K562 (cell line): ENCODE measurements around the gene ATP2B1. TPM values are rescaled to one million over a fixed set of nuclear protein-coding genes. Genes with fewer than 3 reads are reported as not detected.

Experiments
- ATAC-seq: fragments of 200-7000 bp; cut with Tn5 transposase; 3 replicates; pipeline ENCODE4 v1.9.1; 2020; ENCODE audit warnings: moderate library complexity
- BruUV-seq: library from RNA; stranded (reverse); fragments of 400-500 nt; replicated peaks from 2 replicates; lab custom pipeline; 2021; lab: Mats Ljungman, UMichigan
- CTCF ChIA-PET: fragments of 300-600 bp; formaldehyde crosslinking; extraction: SDS; loops from one replicate; lab custom pipeline; 2021; ENCODE audit warnings: low intra/inter-chr PET ratio; lab: Yijun Ruan, JAX
- POLR2A ChIA-PET: fragments of 300-600, 350-650 bp; sonication (Branson Sonifier 250); formaldehyde crosslinking; extraction: SDS; loops from one replicate; lab custom pipeline; 2021; ENCODE audit warnings: antibody characterized with exemption, inconsistent platforms; lab: Yijun Ruan, JAX
- DNase-seq, 4 experiments: peaks; one replicate each; pipeline versions ENCODE4 v3.0.0 to v3.0.0-alpha.2; 2011 to 2018; ENCODE audit warnings: low spot score in 3 of 4, mixed read lengths in 3 of 4; ENCODE audit errors: extremely low read depth in 1 of 4
- FAIRE-seq: peaks from 2 replicates; lab custom pipeline; 2011; peaks lifted over from hg19 to GRCh38; lab: Jason Lieb, UNC
- H2AFZ ChIP-seq: 2 replicates; pipeline ENCODE4 v1.6.0; 2011; ENCODE audit warnings: low read depth, low read length, control low read depth, inconsistent platforms
- H3K27ac ChIP-seq: fragments of 200-600 bp; 3 replicates; pipeline ENCODE4 v1.8.0; 2011; ENCODE audit warnings: low read depth, mild to moderate bottlenecking, control low read depth, inconsistent platforms, low read length, moderate library complexity, mixed read lengths; ENCODE audit errors: extremely low read depth
- H3K27me3 ChIP-seq, 2 experiments: fragments of 300-600 bp in 1 of 2; 2 replicates in 1 of 2; 3 replicates in 1 of 2; pipeline versions ENCODE4 v1.6.0 to v1.8.0; 2011; ENCODE audit warnings: inconsistent platforms in 2 of 2, low read length in 2 of 2, mild to moderate bottlenecking in 1 of 2, mixed read lengths in 1 of 2, moderate library complexity in 1 of 2; ENCODE audit not compliant: control insufficient read depth in 2 of 2, insufficient read depth in 2 of 2
- H3K36me3 ChIP-seq: fragments of 300-600 bp; 3 replicates; pipeline ENCODE4 v1.8.0; 2011; ENCODE audit warnings: mild to moderate bottlenecking, low read length, inconsistent platforms; ENCODE audit not compliant: control insufficient read depth, insufficient read depth
- H3K4me1 ChIP-seq, 2 experiments: fragments of 200-600 bp in 1 of 2; replicated peaks in 1 of 2; 2 replicates in 1 of 2; 3 replicates in 1 of 2; pipeline versions ENCODE4 v1.5.1 to v1.8.0; 2011; ENCODE audit warnings: inconsistent platforms in 2 of 2, low read length in 2 of 2, mild to moderate bottlenecking in 1 of 2, mixed read lengths in 1 of 2, moderate library complexity in 1 of 2; ENCODE audit not compliant: control insufficient read depth in 2 of 2, insufficient read depth in 2 of 2
- H3K4me2 ChIP-seq: 2 replicates; pipeline ENCODE4 v1.6.1; 2011; ENCODE audit warnings: low read length, control low read depth, inconsistent platforms, mixed read lengths; ENCODE audit not compliant: insufficient read depth
- H3K4me3 ChIP-seq: fragments of 200-600 bp; sonication (generic), shearing (Covaris generic); 2 replicates; pipeline ENCODE4 v1.5.1; 2016; ENCODE audit warnings: control low read depth, inconsistent platforms
- H3K79me2 ChIP-seq: fragments of 200-600 bp; 3 replicates; pipeline ENCODE4 v1.8.0; 2011; ENCODE audit warnings: low read length, inconsistent platforms; ENCODE audit not compliant: control insufficient read depth, insufficient read depth
- H3K9ac ChIP-seq, 2 experiments: 2 replicates each; pipeline versions ENCODE4 v1.6.0 to v1.6.1; 2011; ENCODE audit warnings: low read depth in 2 of 2, low read length in 2 of 2, control low read depth in 1 of 2, inconsistent platforms in 1 of 2, mild to moderate bottlenecking in 1 of 2, mixed read lengths in 1 of 2; ENCODE audit not compliant: insufficient read depth in 1 of 2
- H3K9me1 ChIP-seq: one replicate; pipeline ENCODE4 v1.6.0; 2011; ENCODE audit warnings: inconsistent platforms, mild to moderate bottlenecking, low read length, moderate library complexity; ENCODE audit not compliant: control insufficient read depth, insufficient read depth
- H3K9me3 ChIP-seq: replicated peaks from 2 replicates; pipeline ENCODE4 v1.5.1; 2011; ENCODE audit warnings: low read depth, low read length, inconsistent platforms; ENCODE audit not compliant: control insufficient read depth, insufficient read depth
- H4K20me1 ChIP-seq: replicated peaks from 2 replicates; pipeline ENCODE4 v1.6.1; 2011; ENCODE audit warnings: low read length, inconsistent platforms, mixed read lengths; ENCODE audit not compliant: control insufficient read depth, insufficient read depth
- BRD4 ChIP-seq: fragments of 200-600 bp; sonication (generic); IDR thresholded peaks from 2 replicates; pipeline ENCODE4 v1.6.1; 2017; ENCODE audit warnings: inconsistent platforms
- CBFA2T3 ChIP-seq: fragments of 450-650 bp; IDR thresholded peaks from 2 replicates; pipeline ENCODE4 v1.6.1; 2017
- FOXJ2 ChIP-seq: fragments of 200-800 bp; sonication (Bioruptor generic); IDR thresholded peaks from 2 replicates; pipeline ENCODE4 v1.6.1; 2016; ENCODE audit warnings: missing genetic modification characterization, missing compliant biosample characterization
- MAZ ChIP-seq, 2 experiments: fragments of 450-650 bp in 1 of 2; sonication (generic) in 1 of 2; formaldehyde crosslinking; IDR thresholded peaks in 1 of 2; conservative IDR thresholded peaks in 1 of 2; 2 replicates each; pipeline versions ENCODE4 v1.4.0 to v1.5.0; 2020; ENCODE audit warnings: mild to moderate bottlenecking in 1 of 2, missing genetic modification reagents in 1 of 2
- MCM5 ChIP-seq: fragments of 450-650 bp; IDR thresholded peaks from 2 replicates; pipeline ENCODE4 v1.6.1; 2016; ENCODE audit warnings: low read depth
- MTA1 ChIP-seq: fragments of 450-650 bp; IDR thresholded peaks from 2 replicates; pipeline ENCODE4 v1.6.1; 2017; ENCODE audit warnings: borderline replicate concordance
- NRF1 ChIP-seq, 2 experiments: fragments of 450-650 bp; IDR thresholded peaks in 1 of 2; conservative IDR thresholded peaks in 1 of 2; 2 replicates each; pipeline ENCODE4 v1.6.1; 2014; ENCODE audit warnings: mild to moderate bottlenecking in 2 of 2
- POLR2H ChIP-seq: IDR thresholded peaks from 2 replicates; pipeline ENCODE4 v1.6.1; 2016; ENCODE audit warnings: missing genetic modification characterization, low read depth, mild to moderate bottlenecking, control low read depth, missing compliant biosample characterization, moderate library complexity
- ZBTB34 ChIP-seq: fragments of 250-450 bp; sonication (Bioruptor Pico); IDR thresholded peaks from 2 replicates; pipeline ENCODE4 v1.8.0; 2021; ENCODE audit warnings: mild to moderate bottlenecking, moderate library complexity
- ZBTB49 ChIP-seq: sonication (generic); formaldehyde crosslinking; IDR thresholded peaks from 2 replicates; pipeline ENCODE4 v1.8.0; 2022; ENCODE audit warnings: missing genetic modification reagents, mild to moderate bottlenecking, borderline replicate concordance
- ZNF398 ChIP-seq: fragments of 250-450 bp; sonication (Bioruptor Pico); IDR thresholded peaks from 2 replicates; pipeline ENCODE4 v1.8.0; 2021; ENCODE audit warnings: moderate library complexity, mild to moderate bottlenecking, inconsistent platforms
- WGBS: fragments of 100-300 bp; shearing (Covaris generic); methylation state at CpG from one replicate; pipeline ENCODE4 v1.1.6; 2016; ENCODE audit warnings: low coverage, mixed read lengths; ENCODE audit not compliant: insufficient coverage; ENCODE audit errors: missing lambda C conversion rate; 5-methylcytosine and 5-hydroxymethylcytosine counted together
- in situ Hi-C: fragments of 300-500 bp; cut with MboI; formaldehyde crosslinking; loops from 4 replicates; pipeline ENCODE4 v1.15.0; 2018; ENCODE audit warnings: inconsistent platforms, mixed read lengths
- intact Hi-C: fragments of 100-400 bp; cut with micrococcal nuclease; formaldehyde crosslinking; loops from 2 replicates; pipeline ENCODE4 v1.14.2; 2022
- polyA plus RNA-seq, 8 experiments: library from polyadenylated mRNA; depleted of rRNA in 4 of 8; stranded (reverse) in 5 of 8; unstranded in 3 of 8; fragments of >200 nt; fragmentation: Nextera tagmentation in 2 of 8; fragmentation: Illumina TruSeq in 1 of 8; extraction: Ambion mirVana in 2 of 8; extraction: Trizol in 1 of 8; gene quantifications; 2 replicates each; pipeline versions ENCODE4 v1.2.1 to v1.2.3, GENCODE V29; 2011 to 2014; ENCODE audit warnings: inconsistent platforms in 1 of 8, missing spikeins in 1 of 8
- total RNA-seq, 7 experiments: library from RNA; depleted of rRNA in 6 of 7; stranded (reverse); fragments of >200 nt in 6 of 7; fragmentation: Illumina TruSeq in 2 of 7; extraction: Trizol in 2 of 7; gene quantifications; 2 replicates each; pipeline versions ENCODE4 v1.2.1 to v1.2.3, GENCODE V29; 2011 to 2021; ENCODE audit warnings: low replicate concordance in 1 of 7
- TF ChIP-seq, protein P1 (sequence below): sonication (generic); formaldehyde crosslinking; IDR thresholded peaks from 2 replicates; pipeline ENCODE4 v1.8.0; 2022; ENCODE audit warnings: missing genetic modification reagents, mild to moderate bottlenecking, borderline replicate concordance

Gene ATP2B1
- total and polyA plus RNA-seq, 9 of the 15 experiments (the other 6 are each of a cell fraction or from before 2014, with no cell fraction given) = 8.6 to 39.0 (median 27.8) TPM

- in situ Hi-C loops (no loop called here), intact Hi-C loops (loop anchor here (10.0 kb wide), 1 partner anchor 220 kb away; no protein-coding TSS in a partner anchor)
- Histone ChIP-seq H3K4me3 (no peak overlapping the region), H3K9me1 (no peaks in the 10 kb centered on the region), H3K27me3 (no peaks in the 10 kb centered on the region), H3K79me2 (peaks cover 100% of the 10 kb centered on the region), H3K27ac (no peak overlapping the region), H3K9me3 (no peaks in the 10 kb centered on the region), H2AFZ (no peak overlapping the region), H3K4me1 (peaks cover 0 to 21% of the 10 kb centered on the region in 2 experiments; a peak in 3 of 5 replicates), H4K20me1 (0 out of 2 replicates have a peak, but pooled peaks cover 5% of the 10 kb centered on the region), H3K4me2 (no peak overlapping the region), H3K36me3 (no peaks in the 10 kb centered on the region), H3K9ac (no peak overlapping the region)
- ATAC-seq = peak; percentile 34
- no peak for TF ChIP-seq ZBTB34
- TF ChIP-seq, protein P1, sequence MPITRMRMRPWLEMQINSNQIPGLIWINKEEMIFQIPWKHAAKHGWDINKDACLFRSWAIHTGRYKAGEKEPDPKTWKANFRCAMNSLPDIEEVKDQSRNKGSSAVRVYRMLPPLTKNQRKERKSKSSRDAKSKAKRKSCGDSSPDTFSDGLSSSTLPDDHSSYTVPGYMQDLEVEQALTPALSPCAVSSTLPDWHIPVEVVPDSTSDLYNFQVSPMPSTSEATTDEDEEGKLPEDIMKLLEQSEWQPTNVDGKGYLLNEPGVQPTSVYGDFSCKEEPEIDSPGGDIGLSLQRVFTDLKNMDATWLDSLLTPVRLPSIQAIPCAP (CRISPR knock-in tag) = no peak
- no peak for TF ChIP-seq NRF1 (conservative IDR thresholded peaks at IDR 0.05 in 1 of 2, IDR thresholded peaks at IDR 0.05 in 1 of 2)
- TF ChIP-seq POLR2H (tag) = no peak
- no peak for TF ChIP-seq MCM5
- TF ChIP-seq CBFA2T3 = no peak
- TF ChIP-seq ZNF398 (CRISPR knock-in tag) = no peak
- TF ChIP-seq MTA1 = no peak
- TF ChIP-seq ZBTB49 (CRISPR knock-in tag) = no peak
- TF ChIP-seq MAZ (CRISPR knock-in tag; conservative IDR thresholded peaks at IDR 0.05 in 1 of 2, IDR thresholded peaks at IDR 0.05 in 1 of 2) = no peak
- TF ChIP-seq BRD4 = no peak
- no peak for TF ChIP-seq FOXJ2 (tag)
- WGBS = 44% methylated on average over 2 of the region's 2 CpGs
- FAIRE-seq = no peak
- no peak for DNase-seq
- no TSS peak for BruUV-seq
- ChIA-PET CTCF (no interaction called here), POLR2A (interaction anchor here (0.6 to 3.1 kb wide), 2 partner anchors 10 to 291 kb away, joined by 3 to 18 read pairs; no protein-coding TSS in a partner anchor)
These were observed 13.5 kb downstream of the ATP2B1 start for GRCh38 chr12:89695100-89695499.
